ENCODE measurements around the gene CNN1. TPM values are rescaled to one million over a fixed set of nuclear protein-coding genes. Genes with fewer than 3 reads are reported as not detected.

The CNN1 gene
- polyA plus RNA-seq, 1 of the 3 experiments (the other 2 are of a cell fraction), result 4.6 TPM

DNA sequence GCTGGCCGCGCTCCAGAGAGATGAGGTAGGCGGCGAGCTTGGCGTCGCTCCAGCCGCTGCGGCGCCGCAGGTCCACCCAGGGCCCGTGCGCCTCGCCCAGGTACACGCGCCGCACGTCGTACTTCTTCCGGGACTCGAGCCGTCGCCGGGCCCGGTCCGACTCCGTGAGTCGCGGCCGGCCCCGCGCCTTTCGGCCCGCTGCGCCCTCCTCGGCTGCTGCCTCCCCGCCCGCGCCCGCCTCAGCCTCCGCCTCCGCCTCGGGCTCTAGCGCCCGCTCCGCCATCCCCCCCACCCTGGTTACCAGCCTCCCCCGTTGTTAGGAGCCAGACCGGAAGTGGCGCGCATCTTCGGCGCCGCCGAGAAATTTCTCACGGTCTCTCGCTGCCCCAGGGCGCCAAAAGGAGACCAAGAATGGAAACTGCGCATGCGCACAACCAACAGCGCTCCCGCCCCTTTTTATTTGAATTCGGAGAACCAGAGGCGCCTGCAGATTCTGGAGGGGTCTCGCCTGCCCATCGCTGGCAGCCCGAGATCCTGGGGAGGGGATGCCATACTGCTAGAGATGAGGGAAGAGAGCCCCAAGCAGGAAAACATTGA is 33.0 kb upstream of the CNN1 start, which contains the start of gene ZNF653:
Gene ZNF653 (minus strand): TSS at position 336 of the 597 bp plus-strand sequence. CDS start 53 bp downstream, at position 283.
- WGBS (ENCODE audit: low lambda C conversion rate), result 2% methylated on average over 26 of the region's 65 CpGs
- peak; percentile 81 for TF ChIP-seq GABPA (IDR thresholded peaks at IDR 0.05; ENCODE audit: low read depth)
- peak; percentile 47; the same call in 1 of the 2 replicates for TF ChIP-seq NRF1 (IDR thresholded peaks at IDR 0.05; ENCODE audit: low read depth, low read length)
- TF ChIP-seq MXI1 (IDR thresholded peaks at IDR 0.05; ENCODE audit: low read depth, low read length), result peak; percentile 100
- TF ChIP-seq EP300 (IDR thresholded peaks at IDR 0.05; ENCODE audit: borderline replicate concordance in 1 of 2, low read depth in 1 of 2, low read length in 1 of 2), result no peak; a peak in 2 of 4 replicates
- TF ChIP-seq, protein P1, sequence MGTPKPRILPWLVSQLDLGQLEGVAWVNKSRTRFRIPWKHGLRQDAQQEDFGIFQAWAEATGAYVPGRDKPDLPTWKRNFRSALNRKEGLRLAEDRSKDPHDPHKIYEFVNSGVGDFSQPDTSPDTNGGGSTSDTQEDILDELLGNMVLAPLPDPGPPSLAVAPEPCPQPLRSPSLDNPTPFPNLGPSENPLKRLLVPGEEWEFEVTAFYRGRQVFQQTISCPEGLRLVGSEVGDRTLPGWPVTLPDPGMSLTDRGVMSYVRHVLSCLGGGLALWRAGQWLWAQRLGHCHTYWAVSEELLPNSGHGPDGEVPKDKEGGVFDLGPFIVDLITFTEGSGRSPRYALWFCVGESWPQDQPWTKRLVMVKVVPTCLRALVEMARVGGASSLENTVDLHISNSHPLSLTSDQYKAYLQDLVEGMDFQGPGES (IDR thresholded peaks at IDR 0.05; ENCODE audit: low read depth, low read length), result no peak
- TF ChIP-seq JUND (IDR thresholded peaks at IDR 0.05), result peak; percentile 6; the same call in 1 of the 2 replicates
- peak; percentile 34 for TF ChIP-seq CHD2 (IDR thresholded peaks at IDR 0.05; ENCODE audit: low read length, partially characterized antibody)
- no peak for TF ChIP-seq TCF12 (IDR thresholded peaks at IDR 0.05)
- peak; percentile 60 for TF ChIP-seq ELF1 (IDR thresholded peaks at IDR 0.05)
- no peak for TF ChIP-seq USF1 (IDR thresholded peaks at IDR 0.05; ENCODE audit: borderline replicate concordance, low read depth)
- TF ChIP-seq POLR2AphosphoS5 (IDR thresholded peaks at IDR 0.05; ENCODE audit: low read depth, low read length), result peak; percentile 75; the same call in 1 of the 2 replicates
- TF ChIP-seq, protein P2, sequence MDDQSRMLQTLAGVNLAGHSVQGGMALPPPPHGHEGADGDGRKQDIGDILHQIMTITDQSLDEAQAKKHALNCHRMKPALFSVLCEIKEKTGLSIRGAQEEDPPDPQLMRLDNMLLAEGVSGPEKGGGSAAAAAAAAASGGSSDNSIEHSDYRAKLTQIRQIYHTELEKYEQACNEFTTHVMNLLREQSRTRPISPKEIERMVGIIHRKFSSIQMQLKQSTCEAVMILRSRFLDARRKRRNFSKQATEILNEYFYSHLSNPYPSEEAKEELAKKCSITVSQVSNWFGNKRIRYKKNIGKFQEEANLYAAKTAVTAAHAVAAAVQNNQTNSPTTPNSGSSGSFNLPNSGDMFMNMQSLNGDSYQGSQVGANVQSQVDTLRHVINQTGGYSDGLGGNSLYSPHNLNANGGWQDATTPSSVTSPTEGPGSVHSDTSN (IDR thresholded peaks at IDR 0.05), result peak; percentile 3; the same call in 1 of the 2 replicates
- no peak for TF ChIP-seq RAD21 (IDR thresholded peaks at IDR 0.05; ENCODE audit: low read length)
- 0 out of 2 replicates have a peak, but pooled peaks have one; percentile 14 for TF ChIP-seq RCOR1 (IDR thresholded peaks at IDR 0.05; ENCODE audit: low read length)
- peak; percentile 54; the same call in 1 of the 2 replicates for TF ChIP-seq NFIC (IDR thresholded peaks at IDR 0.05; ENCODE audit: borderline replicate concordance)
- peak; percentile 83 for TF ChIP-seq TAF1 (IDR thresholded peaks at IDR 0.05; ENCODE audit: borderline replicate concordance, low read depth, low read length)
- TF ChIP-seq USF2 (IDR thresholded peaks at IDR 0.05; ENCODE audit: borderline replicate concordance, low read depth, low read length), result no peak
- Histone ChIP-seq H3K9me2 (no peaks in the 10 kb centered on the region), H2AFZ (ENCODE audit: low read depth) (peak within 1 kb of the TSS; percentile 86), H4K20me1 (ENCODE audit: insufficient read depth) (no peaks in the 10 kb centered on the region), H3K36me3 (replicated peaks in 1 of 2; ENCODE audit: control insufficient read depth in 1 of 2, insufficient read depth in 2 of 2, low read length in 1 of 2) (no peaks in the 10 kb centered on the region), H3K27ac (ENCODE audit: low read depth in 2 of 2, low read length in 1 of 2) (peak within 1 kb of the TSS; percentile 84 to 89), H3K9ac (peak within 1 kb of the TSS; percentile 96), H3K4me1 (ENCODE audit: control insufficient read depth in 1 of 2, insufficient read depth in 2 of 2, low read depth in 1 of 2, low read length in 1 of 2) (peaks cover 9 to 12% of the 10 kb centered on the region in 2 experiments; a peak in 2 of 4 replicates), H3K4me2 (peak within 1 kb of the TSS; percentile 88), H3K79me2 (ENCODE audit: insufficient read depth) (peaks cover 22% of the 10 kb centered on the region; the same call in 1 of the 2 replicates), H3K4me3 (ENCODE audit: low read depth in 2 of 2, low read length in 1 of 2) (peak within 1 kb of the TSS; percentile 64 to 78), H3F3A (replicated peaks; ENCODE audit: insufficient read depth) (peaks cover 7% of the 10 kb centered on the region), H3K27me3 (ENCODE audit: insufficient read depth) (no peaks in the 10 kb centered on the region), H3K9me3 (no peaks in the 10 kb centered on the region)
- peak; percentile 97 for DNase-seq
- POLR2A ChIA-PET, result interaction anchor here (0.6 to 1.2 kb wide), 4 partner anchors 15 to 54 kb away, joined by 3 read pairs; partner anchors contain the start of genes ECSIT, ELAVL3 and ELOF1
- CTCF ChIA-PET, result interaction anchor here (0.9 to 2.1 kb wide), 3 partner anchors 10 to 124 kb away, joined by 3 to 8 read pairs (median 4); no protein-coding TSS in a partner anchor
